ENCODE results near the gene RUNX2. TPM values are rescaled to one million over a fixed set of nuclear protein-coding genes. Genes with fewer than 3 reads are reported as not detected.

The RUNX2 gene
- total and polyA plus RNA-seq, 2 experiments from 2014 or later = 0.66 to 1.7 TPM

DNA sequence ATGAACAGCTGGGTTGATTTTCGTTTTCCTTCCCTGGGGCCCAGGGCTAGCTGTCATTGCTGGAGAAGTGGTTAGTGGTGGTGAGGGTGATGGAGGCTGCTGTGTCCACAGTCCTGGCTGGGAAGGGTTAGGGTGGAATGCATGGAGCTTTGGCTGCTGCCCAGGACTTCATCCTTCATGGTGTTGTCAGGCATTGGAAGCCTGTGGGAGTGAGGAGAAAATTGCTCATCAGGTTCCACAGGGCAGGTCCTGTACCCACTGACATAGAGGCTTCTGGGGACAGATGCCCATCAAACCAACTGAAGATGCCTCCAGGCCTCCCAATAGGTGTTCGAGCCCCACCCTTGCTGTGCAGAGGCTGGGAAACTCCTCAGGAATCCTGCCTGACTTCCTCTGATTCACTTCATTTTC, 312.0 kb downstream of the RUNX2 start (continued):
- TF ChIP-seq, protein P1, sequence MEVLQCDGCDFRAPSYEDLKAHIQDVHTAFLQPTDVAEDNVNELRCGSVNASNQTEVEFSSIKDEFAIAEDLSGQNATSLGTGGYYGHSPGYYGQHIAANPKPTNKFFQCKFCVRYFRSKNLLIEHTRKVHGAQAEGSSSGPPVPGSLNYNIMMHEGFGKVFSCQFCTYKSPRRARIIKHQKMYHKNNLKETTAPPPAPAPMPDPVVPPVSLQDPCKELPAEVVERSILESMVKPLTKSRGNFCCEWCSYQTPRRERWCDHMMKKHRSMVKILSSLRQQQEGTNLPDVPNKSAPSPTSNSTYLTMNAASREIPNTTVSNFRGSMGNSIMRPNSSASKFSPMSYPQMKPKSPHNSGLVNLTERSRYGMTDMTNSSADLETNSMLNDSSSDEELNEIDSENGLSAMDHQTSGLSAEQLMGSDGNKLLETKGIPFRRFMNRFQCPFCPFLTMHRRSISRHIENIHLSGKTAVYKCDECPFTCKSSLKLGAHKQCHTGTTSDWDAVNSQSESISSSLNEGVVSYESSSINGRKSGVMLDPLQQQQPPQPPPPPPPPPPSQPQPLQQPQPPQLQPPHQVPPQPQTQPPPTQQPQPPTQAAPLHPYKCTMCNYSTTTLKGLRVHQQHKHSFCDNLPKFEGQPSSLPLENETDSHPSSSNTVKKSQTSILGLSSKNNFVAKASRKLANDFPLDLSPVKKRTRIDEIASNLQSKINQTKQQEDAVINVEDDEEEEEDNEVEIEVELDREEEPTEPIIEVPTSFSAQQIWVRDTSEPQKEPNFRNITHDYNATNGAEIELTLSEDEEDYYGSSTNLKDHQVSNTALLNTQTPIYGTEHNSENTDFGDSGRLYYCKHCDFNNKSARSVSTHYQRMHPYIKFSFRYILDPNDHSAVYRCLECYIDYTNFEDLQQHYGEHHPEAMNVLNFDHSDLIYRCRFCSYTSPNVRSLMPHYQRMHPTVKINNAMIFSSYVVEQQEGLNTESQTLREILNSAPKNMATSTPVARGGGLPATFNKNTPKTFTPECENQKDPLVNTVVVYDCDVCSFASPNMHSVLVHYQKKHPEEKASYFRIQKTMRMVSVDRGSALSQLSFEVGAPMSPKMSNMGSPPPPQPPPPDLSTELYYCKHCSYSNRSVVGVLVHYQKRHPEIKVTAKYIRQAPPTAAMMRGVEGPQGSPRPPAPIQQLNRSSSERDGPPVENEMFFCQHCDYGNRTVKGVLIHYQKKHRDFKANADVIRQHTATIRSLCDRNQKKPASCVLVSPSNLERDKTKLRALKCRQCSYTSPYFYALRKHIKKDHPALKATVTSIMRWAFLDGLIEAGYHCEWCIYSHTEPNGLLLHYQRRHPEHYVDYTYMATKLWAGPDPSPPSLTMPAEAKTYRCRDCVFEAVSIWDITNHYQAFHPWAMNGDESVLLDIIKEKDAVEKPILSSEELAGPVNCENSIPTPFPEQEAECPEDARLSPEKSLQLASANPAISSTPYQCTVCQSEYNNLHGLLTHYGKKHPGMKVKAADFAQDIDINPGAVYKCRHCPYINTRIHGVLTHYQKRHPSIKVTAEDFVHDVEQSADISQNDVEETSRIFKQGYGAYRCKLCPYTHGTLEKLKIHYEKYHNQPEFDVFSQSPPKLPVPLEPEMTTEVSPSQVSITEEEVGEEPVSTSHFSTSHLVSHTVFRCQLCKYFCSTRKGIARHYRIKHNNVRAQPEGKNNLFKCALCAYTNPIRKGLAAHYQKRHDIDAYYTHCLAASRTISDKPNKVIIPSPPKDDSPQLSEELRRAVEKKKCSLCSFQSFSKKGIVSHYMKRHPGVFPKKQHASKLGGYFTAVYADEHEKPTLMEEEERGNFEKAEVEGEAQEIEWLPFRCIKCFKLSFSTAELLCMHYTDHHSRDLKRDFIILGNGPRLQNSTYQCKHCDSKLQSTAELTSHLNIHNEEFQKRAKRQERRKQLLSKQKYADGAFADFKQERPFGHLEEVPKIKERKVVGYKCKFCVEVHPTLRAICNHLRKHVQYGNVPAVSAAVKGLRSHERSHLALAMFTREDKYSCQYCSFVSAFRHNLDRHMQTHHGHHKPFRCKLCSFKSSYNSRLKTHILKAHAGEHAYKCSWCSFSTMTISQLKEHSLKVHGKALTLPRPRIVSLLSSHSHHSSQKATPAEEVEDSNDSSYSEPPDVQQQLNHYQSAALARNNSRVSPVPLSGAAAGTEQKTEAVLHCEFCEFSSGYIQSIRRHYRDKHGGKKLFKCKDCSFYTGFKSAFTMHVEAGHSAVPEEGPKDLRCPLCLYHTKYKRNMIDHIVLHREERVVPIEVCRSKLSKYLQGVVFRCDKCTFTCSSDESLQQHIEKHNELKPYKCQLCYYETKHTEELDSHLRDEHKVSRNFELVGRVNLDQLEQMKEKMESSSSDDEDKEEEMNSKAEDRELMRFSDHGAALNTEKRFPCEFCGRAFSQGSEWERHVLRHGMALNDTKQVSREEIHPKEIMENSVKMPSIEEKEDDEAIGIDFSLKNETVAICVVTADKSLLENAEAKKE (CRISPR knock-in tag; IDR thresholded peaks at IDR 0.05) = no peak
- no peak for TF ChIP-seq ZNF331 (CRISPR knock-in tag; IDR thresholded peaks at IDR 0.05; ENCODE audit: low read depth)
- TF ChIP-seq JUNB (IDR thresholded peaks at IDR 0.05; ENCODE audit: unreplicated experiment) = no peak
- no peak for TF ChIP-seq NANOG (IDR thresholded peaks at IDR 0.05; ENCODE audit: borderline replicate concordance)
- no peak for TF ChIP-seq EZH2 (IDR thresholded peaks at IDR 0.05; ENCODE audit: low read depth, unreplicated experiment)
- TF ChIP-seq POLR2AphosphoS5 (IDR thresholded peaks at IDR 0.05; ENCODE audit: low read depth) = no peak
- no peak for TF ChIP-seq CREB1 (CRISPR knock-in tag; IDR thresholded peaks at IDR 0.05; ENCODE audit: low read depth)

DNA sequence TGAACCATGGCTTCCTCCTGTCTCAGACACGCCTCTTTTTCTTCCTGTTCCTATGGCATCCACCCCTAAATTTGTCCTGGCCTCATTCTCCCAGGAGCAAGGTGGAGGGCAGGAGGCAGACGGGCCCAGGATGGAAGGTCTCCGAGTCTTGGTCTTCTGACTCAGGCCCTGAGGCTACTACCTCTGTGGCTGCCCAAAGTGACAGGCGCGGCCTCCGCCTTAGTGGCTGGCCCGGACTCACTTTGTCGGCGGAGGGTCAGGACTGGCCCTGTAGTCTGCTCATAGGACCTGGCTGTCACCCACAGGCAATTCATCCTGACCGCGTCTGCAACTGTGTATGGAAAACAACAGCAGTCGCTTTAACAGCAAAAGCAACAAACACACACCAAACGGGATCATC, 312.7 kb downstream of the RUNX2 start:
- H3K9me3 Mint-ChIP-seq = peaks cover 14% of the 10 kb centered on the region; the same call in 2 of the 3 replicates
- ATAC-seq = no peak
- H3K4me1 Mint-ChIP-seq = peaks cover 26% of the 10 kb centered on the region; the same call in 2 of the 3 replicates
- TF ChIP-seq STAT1 (IDR thresholded peaks at IDR 0.05; ENCODE audit: unreplicated experiment) (no peak), ZNF114 (CRISPR knock-in tag; IDR thresholded peaks at IDR 0.05) (no peak), CREB1 (CRISPR knock-in tag; IDR thresholded peaks at IDR 0.05; ENCODE audit: low read depth) (no peak), EZH2phosphoT487 (IDR thresholded peaks at IDR 0.05; ENCODE audit: unreplicated experiment) (no peak), JUNB (IDR thresholded peaks at IDR 0.05; ENCODE audit: unreplicated experiment) (no peak), ZNF331 (CRISPR knock-in tag; IDR thresholded peaks at IDR 0.05; ENCODE audit: low read depth) (no peak), POLR2AphosphoS5 (IDR thresholded peaks at IDR 0.05; ENCODE audit: low read depth) (no peak)
- TF ChIP-seq, protein P2, sequence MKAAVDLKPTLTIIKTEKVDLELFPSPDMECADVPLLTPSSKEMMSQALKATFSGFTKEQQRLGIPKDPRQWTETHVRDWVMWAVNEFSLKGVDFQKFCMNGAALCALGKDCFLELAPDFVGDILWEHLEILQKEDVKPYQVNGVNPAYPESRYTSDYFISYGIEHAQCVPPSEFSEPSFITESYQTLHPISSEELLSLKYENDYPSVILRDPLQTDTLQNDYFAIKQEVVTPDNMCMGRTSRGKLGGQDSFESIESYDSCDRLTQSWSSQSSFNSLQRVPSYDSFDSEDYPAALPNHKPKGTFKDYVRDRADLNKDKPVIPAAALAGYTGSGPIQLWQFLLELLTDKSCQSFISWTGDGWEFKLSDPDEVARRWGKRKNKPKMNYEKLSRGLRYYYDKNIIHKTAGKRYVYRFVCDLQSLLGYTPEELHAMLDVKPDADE (IDR thresholded peaks at IDR 0.05) = no peak
- TF ChIP-seq, protein P3, sequence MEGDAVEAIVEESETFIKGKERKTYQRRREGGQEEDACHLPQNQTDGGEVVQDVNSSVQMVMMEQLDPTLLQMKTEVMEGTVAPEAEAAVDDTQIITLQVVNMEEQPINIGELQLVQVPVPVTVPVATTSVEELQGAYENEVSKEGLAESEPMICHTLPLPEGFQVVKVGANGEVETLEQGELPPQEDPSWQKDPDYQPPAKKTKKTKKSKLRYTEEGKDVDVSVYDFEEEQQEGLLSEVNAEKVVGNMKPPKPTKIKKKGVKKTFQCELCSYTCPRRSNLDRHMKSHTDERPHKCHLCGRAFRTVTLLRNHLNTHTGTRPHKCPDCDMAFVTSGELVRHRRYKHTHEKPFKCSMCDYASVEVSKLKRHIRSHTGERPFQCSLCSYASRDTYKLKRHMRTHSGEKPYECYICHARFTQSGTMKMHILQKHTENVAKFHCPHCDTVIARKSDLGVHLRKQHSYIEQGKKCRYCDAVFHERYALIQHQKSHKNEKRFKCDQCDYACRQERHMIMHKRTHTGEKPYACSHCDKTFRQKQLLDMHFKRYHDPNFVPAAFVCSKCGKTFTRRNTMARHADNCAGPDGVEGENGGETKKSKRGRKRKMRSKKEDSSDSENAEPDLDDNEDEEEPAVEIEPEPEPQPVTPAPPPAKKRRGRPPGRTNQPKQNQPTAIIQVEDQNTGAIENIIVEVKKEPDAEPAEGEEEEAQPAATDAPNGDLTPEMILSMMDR (conservative IDR thresholded peaks at IDR 0.05; ENCODE audit: low read depth in 2 of 2) = no peak

More for the DNA sequence above, 312.7 kb downstream of the RUNX2 start:
- Histone ChIP-seq H3K27ac (ENCODE audit: low read depth) (no peak overlapping the region), H3K79me2 (replicated peaks; ENCODE audit: insufficient read depth) (no peaks in the 10 kb centered on the region), H3K9me2 (ENCODE audit: insufficient read depth) (no peaks in the 10 kb centered on the region), H3K4me1 (ENCODE audit: insufficient read depth) (peaks cover 13% of the 10 kb centered on the region; the same call in 1 of the 2 replicates), H3K4me2 (no peak overlapping the region), H2AFZ (no peak overlapping the region), H3K36me3 (ENCODE audit: insufficient read depth) (no peaks in the 10 kb centered on the region), H3K4me3 (no peak overlapping the region), H4K20me1 (replicated peaks; ENCODE audit: insufficient read depth) (no peaks in the 10 kb centered on the region), H3F3A (replicated peaks; ENCODE audit: low read depth) (no peaks in the 10 kb centered on the region), H3K27me3 (ENCODE audit: insufficient read depth) (no peaks in the 10 kb centered on the region; the same call in 1 of the 2 replicates)
- Mint-ChIP-seq H3K27ac (no peak overlapping the region), H3K4me3 (no peak overlapping the region), H3K36me3 (ENCODE audit: low read depth) (no peaks in the 10 kb centered on the region), H3K27me3 (ENCODE audit: insufficient read depth, low read depth, poor library complexity) (peaks cover 16% of the 10 kb centered on the region)
- DNase-seq (ENCODE audit: low spot score) = no peak
